HL-60/S4 (cell line): ENCODE data around the gene CHMP4B.

Experiments
- in situ Hi-C: fragments of 300-500 bp; cut with MboI; formaldehyde crosslinking; loops from 2 replicates; pipeline ENCODE4 v1.14.3; 2022; ENCODE audit warnings: low sequenced_read_pairs

The CHMP4B gene

DNA sequence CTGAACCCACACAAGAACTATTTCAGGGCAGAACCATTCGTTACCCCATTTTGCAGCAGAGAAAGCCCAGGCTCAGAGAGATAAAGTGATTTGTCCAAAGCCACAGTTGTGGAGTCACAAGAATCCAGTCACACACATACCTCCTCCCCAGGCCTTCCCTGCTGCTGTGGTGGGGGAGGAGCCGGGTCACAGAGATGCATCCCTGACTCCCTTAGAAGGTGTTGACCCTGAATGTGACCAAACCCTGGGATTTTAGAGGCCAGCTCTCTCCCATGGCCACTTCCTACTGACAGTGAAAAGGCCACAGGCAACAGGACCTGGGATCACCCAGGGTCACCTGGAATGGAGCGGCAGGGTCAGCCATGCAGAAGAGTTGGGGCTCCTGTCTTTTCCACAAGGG lies 48.6 kb downstream of the CHMP4B start:
- in situ Hi-C loops, result no loop called here

- in situ Hi-C loops, result no loop called here
Measured at GRCh38 chr20:33861458-33861857, 50.3 kb downstream of the CHMP4B start.

DNA sequence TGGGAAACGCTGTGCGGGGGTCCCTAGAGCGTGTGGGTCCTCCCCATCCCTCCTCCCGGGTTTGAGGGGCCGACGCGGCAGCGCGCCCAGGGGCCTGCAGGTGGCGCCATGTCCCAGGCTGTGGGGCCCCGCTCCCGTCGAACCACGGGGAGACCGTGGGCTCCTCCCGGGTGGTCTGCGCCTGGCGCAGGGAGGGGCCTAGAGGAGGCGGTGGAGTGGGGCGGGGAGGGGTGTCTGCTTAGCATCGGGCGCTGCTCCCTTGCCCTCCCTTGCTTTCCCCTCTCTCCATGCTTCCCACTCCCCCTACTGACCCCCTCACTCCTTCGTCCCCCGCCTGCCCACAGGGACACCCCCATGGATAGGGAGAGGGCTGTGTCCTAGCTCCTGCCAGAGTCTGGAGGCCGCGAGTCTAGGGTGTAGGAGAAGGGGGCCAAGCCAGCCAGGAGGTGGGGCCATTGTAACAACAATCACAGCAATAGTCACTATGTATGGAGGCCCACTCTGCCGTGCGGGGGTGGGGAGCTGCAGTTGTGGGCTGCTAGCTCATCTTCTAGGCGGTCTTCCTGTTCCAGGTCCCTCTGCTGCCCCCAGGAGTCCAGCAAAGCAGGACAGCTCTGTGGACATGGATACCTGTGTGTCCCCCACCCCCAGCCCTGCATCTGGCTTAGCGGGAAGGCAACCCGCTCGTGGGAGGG lies 51.7 kb downstream of the CHMP4B start:
- in situ Hi-C loops, result no loop called here

DNA sequence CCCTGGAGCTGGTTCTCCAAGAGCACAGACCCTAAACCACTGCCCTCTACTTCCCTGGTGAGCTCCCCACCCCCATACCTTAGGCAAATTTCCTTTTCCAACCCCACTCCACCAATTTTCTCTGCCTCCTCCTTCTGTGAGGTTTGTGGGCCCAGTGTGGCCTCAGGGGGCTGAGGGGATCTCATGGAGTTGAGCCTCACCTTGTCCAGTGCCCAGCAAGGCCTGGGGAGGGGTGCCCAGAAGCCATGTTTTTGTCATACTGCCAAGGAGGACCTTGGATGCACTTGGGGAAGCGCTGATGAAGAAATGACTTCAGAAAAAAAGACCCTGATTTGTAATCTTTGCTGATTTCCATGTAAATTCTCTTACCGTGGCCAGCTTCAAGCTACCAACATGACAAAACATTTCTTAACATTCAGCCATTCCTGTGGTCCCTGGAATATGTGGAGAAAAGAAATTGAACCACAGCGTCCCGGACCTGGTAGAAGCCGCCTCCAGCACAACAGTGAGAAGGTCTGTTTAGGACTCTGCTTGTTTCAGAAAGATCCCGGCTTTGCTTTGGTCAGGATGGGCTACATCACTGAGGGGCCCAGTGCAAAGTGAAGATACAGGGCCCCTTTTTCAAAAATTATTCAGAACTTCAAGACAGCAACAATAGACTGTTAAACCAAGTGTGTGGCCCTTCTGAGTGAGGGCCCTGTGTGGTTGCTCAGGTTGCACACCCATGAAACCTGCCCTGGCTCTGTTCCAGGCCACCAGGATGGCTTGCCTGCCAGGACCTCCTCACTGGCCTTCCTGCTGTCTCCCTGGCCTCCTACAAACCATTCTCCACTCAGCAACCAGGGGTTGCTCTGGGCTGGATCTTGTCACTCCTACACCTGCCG lies 52.5 kb downstream of the CHMP4B start:
- in situ Hi-C loops, result no loop called here

- in situ Hi-C loops, result no loop called here
Measured at GRCh38 chr20:33864324-33864963, 53.3 kb downstream of the CHMP4B start.

DNA sequence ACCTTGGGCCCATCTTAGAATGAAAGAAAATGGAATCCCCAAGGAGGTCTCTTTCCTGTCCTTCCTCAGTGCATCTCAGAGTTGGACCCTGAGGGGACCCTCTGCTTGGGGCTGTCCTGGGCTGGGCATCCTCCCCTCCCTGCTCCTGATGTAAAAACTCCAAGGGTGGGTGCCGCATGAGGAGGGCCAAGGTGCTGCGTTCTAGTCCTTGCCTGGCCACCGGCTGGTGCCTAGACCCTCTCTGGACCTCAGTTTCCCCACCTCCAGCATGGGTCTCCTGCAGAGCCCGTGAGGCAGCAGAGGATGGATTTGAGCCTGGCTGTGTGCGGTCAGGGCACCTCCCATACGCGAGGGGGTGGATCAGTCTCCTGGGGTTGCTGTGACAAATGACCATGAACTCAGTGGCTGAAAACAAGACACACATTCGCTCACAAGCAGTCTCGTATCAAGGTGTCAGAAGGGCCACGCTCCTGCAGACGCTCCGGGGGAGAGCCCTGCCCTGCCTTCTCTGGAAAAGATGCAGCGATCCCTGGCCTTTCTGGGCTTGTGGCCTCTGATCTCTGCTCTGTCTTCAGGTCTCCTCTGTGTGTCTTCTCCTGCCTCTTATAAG lies 54.7 kb downstream of the CHMP4B start:
- in situ Hi-C loops, result no loop called here

GRCh38 chr20:33866398-33867100 lies 55.4 kb downstream of the CHMP4B start:
- in situ Hi-C loops, result no loop called here

- in situ Hi-C loops, result no loop called here
Measured at GRCh38 chr20:33868042-33868441, 56.9 kb downstream of the CHMP4B start.

GRCh38 chr20:33868595-33868994 lies 57.4 kb downstream of the CHMP4B start:
- in situ Hi-C loops, result no loop called here

GRCh38 chr20:33869283-33869682 lies 58.1 kb downstream of the CHMP4B start:
- in situ Hi-C loops, result no loop called here

DNA sequence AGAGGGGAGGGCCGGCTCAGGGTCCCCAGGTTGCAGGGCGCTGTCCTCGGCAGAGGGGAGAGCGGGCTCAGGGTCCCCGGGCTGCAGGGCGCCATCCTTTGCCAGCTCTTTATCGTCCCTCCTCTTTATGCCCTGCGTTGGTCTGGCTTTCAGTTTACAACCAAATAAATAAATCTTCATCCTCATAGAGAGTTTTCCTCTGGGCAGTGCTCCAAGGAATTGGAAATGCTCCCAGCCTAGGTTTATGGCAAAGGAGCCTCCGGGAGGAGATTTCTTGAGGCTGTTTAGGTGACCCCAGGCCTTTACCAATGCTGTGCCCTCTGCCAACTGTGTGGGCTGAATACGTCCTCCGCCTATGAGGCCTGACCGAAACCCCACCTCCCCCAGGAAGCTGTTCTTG lies 60.2 kb downstream of the CHMP4B start:
- in situ Hi-C loops, result no loop called here

GRCh38 chr20:33874129-33874528 lies 63.0 kb downstream of the CHMP4B start:
- in situ Hi-C loops, result no loop called here

GRCh38 chr20:33875055-33875454 lies 63.9 kb downstream of the CHMP4B start:
- in situ Hi-C loops, result no loop called here

DNA sequence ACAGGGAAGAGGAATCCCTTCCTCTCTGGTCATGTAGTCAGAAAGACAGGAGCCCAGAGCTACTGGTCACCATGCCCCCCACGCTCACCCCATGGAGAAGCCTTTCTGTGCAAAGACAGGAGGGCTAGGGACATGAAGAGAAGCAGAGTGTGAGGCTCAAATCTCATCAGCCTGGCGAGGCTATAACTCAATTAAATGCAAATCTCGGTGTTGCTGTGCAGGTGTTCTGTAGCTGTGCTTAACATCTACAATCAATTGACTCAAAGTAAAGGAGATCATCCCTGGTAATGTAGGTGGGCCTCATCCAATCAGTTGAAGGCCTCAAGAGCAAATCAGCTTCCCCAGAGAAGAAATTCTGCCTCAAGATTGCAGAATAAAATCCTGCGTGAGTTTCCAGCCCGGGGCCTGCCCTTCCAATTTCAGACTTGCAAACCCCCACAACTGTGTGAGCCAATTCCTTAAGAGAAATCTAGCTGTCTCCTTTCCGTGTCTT lies 64.4 kb downstream of the CHMP4B start:
- in situ Hi-C loops, result no loop called here

GRCh38 chr20:33878583-33878982 lies 67.4 kb downstream of the CHMP4B start:
- in situ Hi-C loops, result no loop called here

DNA sequence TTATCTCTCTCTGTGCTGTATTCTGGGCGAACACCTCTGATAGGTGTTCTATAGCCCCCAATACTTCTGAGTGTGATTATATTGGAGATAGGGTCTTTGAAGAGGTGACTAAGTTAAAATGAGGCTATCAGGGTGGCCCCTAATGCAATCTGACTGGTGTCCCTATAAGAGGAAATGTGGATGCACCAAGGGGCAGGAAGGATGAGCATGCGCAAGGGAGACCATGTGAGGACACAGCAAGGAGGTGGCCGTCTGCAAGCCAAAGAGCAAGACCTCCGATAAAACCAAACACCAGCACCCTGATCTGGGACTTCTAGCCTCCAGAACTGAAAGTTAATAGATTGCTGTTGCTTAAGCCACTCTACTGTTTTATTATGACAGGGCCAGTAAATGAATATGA lies 69.2 kb downstream of the CHMP4B start:
- in situ Hi-C loops, result no loop called here

DNA sequence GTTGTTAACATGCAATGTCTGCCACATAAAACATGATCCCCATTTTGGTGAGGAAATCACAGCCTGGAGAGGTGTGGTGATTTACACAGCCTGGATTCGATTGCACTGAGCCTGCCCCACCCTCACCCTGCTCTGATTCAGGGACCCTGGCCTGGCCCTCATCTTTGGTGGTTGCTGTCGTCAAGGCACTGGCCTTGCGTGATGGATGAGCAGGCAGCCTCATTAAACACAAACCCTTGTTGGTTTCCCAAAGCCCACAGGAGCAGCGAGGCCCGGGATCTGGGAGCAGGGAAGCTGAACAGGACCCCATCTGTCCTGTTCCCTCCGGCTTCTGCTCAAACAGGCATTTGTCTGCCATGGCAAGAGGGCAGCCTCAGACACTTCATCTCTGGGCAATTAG lies 70.8 kb downstream of the CHMP4B start:
- in situ Hi-C loops, result no loop called here

- in situ Hi-C loops, result no loop called here
Measured at GRCh38 chr20:33882481-33882880, 71.3 kb downstream of the CHMP4B start.

DNA sequence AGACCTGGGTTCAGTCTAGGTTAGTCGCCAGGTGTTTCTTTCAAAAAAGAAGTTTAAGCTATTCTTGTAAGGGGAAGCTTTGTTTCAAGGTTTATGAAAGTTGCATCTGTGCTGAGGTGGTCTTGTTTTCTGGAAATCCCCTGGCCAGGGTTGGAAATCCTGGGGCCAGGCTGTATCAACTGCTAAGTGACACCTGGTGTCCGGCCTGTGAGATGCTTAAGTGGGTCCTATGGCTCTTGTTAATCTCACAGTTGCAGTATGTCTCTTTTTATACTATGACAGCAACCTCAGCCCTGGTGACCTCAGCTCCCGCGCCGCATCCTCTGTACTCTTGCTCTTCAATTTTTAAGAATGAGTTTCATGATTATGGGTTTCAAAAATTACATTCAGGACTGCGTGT lies 72.0 kb downstream of the CHMP4B start:
- in situ Hi-C loops, result no loop called here

- in situ Hi-C loops, result no loop called here
Measured at GRCh38 chr20:33884633-33885032, 73.5 kb downstream of the CHMP4B start.

- in situ Hi-C loops, result no loop called here
Measured at GRCh38 chr20:33889312-33889711, 78.2 kb downstream of the CHMP4B start.
